Upper lobe of right lung (tissue), 1 donor: ENCODE results near the gene METAP2. TPM values are rescaled to one million over a fixed set of nuclear protein-coding genes. Genes with fewer than 3 reads are reported as not detected.
"Not testable (repeated sequence)": the region's sequence is repeated elsewhere in the genome, so short reads cannot be mapped to it uniquely, and the experiment has no call there.

Source experiments
- ATAC-seq: fragments of 200-7000 bp; cut with Tn5 transposase; one replicate; pipeline ENCODE4 v1.9.1; 2020; ENCODE audit warnings: mild to moderate bottlenecking, moderate library complexity
- DNase-seq: peaks from one replicate; pipeline ENCODE4 v3.0.0-alpha.2; 2020
- H3K27ac ChIP-seq: fragments of 200-600 bp; one replicate; pipeline ENCODE4 v1.8.0; 2022
- H3K27me3 ChIP-seq: fragments of 200-600 bp; one replicate; pipeline ENCODE4 v1.8.0; 2022; ENCODE audit warnings: mild to moderate bottlenecking
- H3K36me3 ChIP-seq: fragments of 200-600 bp; one replicate; pipeline ENCODE4 v1.8.0; 2022
- H3K4me1 ChIP-seq: fragments of 200-600 bp; one replicate; pipeline ENCODE4 v1.8.0; 2022
- H3K4me3 ChIP-seq: fragments of 200-600 bp; one replicate; pipeline ENCODE4 v1.8.0; 2022; ENCODE audit warnings: mild to moderate bottlenecking
- H3K9me3 ChIP-seq: fragments of 200-600 bp; one replicate; pipeline ENCODE4 v1.8.0; 2022
- intact Hi-C: fragments of 100-400 bp; cut with DNase I; formaldehyde crosslinking; loops from one replicate; pipeline ENCODE4 v1.11.0; 2022
- total RNA-seq: library from RNA; stranded (reverse); fragmentation: NEBNext Ultra II Directional; extraction: Animal tissue kit (Norgen Biotek cat#: 25700); gene quantifications from one replicate; pipeline ENCODE4 v1.2.1, GENCODE V29; 2021
- TF ChIP-seq, protein P1 (sequence below): fragments of 200-600 bp; IDR thresholded peaks from one replicate; pipeline ENCODE4 v1.8.0; 2022; ENCODE audit warnings: antibody characterized with exemption
- donor health status: DM: no; HTN: yes; CAD: no; lungs with severe emphysema.

The METAP2 gene
- total RNA-seq, 1 donor from 2014 or later, result 53.8 TPM

DNA sequence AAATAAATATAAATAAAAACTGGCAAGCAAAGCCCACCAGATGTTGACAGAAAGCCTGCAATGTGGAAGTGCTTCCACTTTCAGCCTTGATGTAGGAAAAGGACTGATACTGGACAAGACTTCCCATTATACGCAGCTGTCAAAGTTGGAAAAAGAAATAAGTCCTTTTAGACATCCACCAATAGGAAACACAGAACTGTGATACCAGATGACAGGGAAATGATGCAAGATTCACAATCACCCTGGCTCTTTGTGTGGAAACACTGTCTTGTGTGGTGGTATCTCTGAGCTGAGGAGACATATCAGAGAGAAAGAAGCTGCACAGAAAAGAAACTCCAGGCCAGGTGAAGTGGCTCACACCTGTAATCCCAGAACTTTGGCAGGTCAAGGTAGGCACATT, 13.8 kb upstream of the METAP2 start:
- H3K4me3 ChIP-seq, result no peak overlapping the region
- H3K27me3 ChIP-seq, result no peaks in the 10 kb centered on the region
- H3K4me1 ChIP-seq, result no peaks in the 10 kb centered on the region
- no peaks in the 10 kb centered on the region for H3K36me3 ChIP-seq
- intact Hi-C loops, result no loop called here
- ATAC-seq, result no peak
- no peak overlapping the region for H3K27ac ChIP-seq
- TF ChIP-seq, protein P1, sequence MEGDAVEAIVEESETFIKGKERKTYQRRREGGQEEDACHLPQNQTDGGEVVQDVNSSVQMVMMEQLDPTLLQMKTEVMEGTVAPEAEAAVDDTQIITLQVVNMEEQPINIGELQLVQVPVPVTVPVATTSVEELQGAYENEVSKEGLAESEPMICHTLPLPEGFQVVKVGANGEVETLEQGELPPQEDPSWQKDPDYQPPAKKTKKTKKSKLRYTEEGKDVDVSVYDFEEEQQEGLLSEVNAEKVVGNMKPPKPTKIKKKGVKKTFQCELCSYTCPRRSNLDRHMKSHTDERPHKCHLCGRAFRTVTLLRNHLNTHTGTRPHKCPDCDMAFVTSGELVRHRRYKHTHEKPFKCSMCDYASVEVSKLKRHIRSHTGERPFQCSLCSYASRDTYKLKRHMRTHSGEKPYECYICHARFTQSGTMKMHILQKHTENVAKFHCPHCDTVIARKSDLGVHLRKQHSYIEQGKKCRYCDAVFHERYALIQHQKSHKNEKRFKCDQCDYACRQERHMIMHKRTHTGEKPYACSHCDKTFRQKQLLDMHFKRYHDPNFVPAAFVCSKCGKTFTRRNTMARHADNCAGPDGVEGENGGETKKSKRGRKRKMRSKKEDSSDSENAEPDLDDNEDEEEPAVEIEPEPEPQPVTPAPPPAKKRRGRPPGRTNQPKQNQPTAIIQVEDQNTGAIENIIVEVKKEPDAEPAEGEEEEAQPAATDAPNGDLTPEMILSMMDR, result no peak
- no peak for DNase-seq
- H3K9me3 ChIP-seq, result no peaks in the 10 kb centered on the region

DNA sequence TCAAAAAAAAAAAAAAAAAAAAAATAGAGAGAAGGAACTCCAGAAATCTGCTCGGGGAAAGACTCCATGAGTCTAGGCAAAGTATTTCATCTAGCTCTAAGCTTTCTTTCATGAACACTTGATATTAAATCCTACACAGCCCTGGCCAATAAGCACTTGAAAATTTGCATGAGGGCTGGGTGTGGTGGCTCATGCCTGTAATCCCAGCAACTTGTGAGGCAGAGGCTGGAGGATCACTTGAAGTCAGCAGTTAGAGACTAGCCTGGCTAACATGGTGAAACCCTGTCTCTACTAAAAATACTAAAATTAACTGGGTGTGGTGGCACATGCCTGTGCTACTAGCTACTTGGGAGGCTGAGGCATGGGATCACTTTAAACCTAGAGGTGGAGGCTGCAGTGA, 13.1 kb upstream of the METAP2 start:
- Histone ChIP-seq H3K9me3 (no peaks in the 10 kb centered on the region), H3K4me1 (no peaks in the 10 kb centered on the region), H3K27ac (no peak overlapping the region), H3K27me3 (no peaks in the 10 kb centered on the region), H3K4me3 (no peak overlapping the region), H3K36me3 (no peaks in the 10 kb centered on the region)
- DNase-seq, result no peak
- no peak for ATAC-seq
- intact Hi-C loops, result no loop called here
- TF ChIP-seq, protein P1, result no peak

- H3K4me1 ChIP-seq, result no peaks in the 10 kb centered on the region
- no peaks in the 10 kb centered on the region for H3K27me3 ChIP-seq
- no peaks in the 10 kb centered on the region for H3K9me3 ChIP-seq
- intact Hi-C loops, result no loop called here
- ATAC-seq, result no peak
- H3K27ac ChIP-seq, result no peak overlapping the region
- no peaks in the 10 kb centered on the region for H3K36me3 ChIP-seq
- no peak for DNase-seq
- H3K4me3 ChIP-seq, result no peak overlapping the region
- TF ChIP-seq, protein P1, result no peak
These were observed 11.9 kb upstream of the METAP2 start for GRCh38 chr12:95462081-95462480.

GRCh38 chr12:95462551-95462950, 11.4 kb upstream of the METAP2 start:
- H3K36me3 ChIP-seq, result no peaks in the 10 kb centered on the region
- H3K27ac ChIP-seq, result no peak overlapping the region
- no peaks in the 10 kb centered on the region for H3K27me3 ChIP-seq
- TF ChIP-seq, protein P1, result no peak
- DNase-seq, result no peak
- H3K9me3 ChIP-seq, result no peaks in the 10 kb centered on the region
- no peak overlapping the region for H3K4me3 ChIP-seq
- no peaks in the 10 kb centered on the region for H3K4me1 ChIP-seq
- no peak for ATAC-seq
- intact Hi-C loops, result no loop called here

- ATAC-seq (no peak), DNase-seq (no peak)
- no peaks in the 10 kb centered on the region for H3K36me3 ChIP-seq
- no peak overlapping the region for H3K27ac ChIP-seq
- H3K4me3 ChIP-seq, result no peak overlapping the region
- intact Hi-C loops, result no loop called here
- H3K27me3 ChIP-seq, result no peaks in the 10 kb centered on the region
- H3K9me3 ChIP-seq, result no peaks in the 10 kb centered on the region
- H3K4me1 ChIP-seq, result no peaks in the 10 kb centered on the region
- TF ChIP-seq, protein P1, result no peak
These were observed 10.9 kb upstream of the METAP2 start for GRCh38 chr12:95463050-95463449.

GRCh38 chr12:95463776-95464175, 10.2 kb upstream of the METAP2 start:
- intact Hi-C loops, H3K4me3 ChIP-seq, ATAC-seq, DNase-seq, H3K9me3 ChIP-seq, H3K27me3 ChIP-seq, H3K4me1 ChIP-seq, H3K27ac ChIP-seq, H3K36me3 ChIP-seq: not testable (repeated sequence)
